C4-2B (cell line): Measurements from ENCODE around the gene RNMT.

Experiments used
- CTCF ChIP-seq: fragments of 450-650 bp; conservative IDR thresholded peaks from 2 replicates; pipeline ENCODE4 v1.5.1; 2017; ENCODE audit warnings: mild to moderate bottlenecking
- ZFX ChIP-seq: fragments of 450-650 bp; IDR thresholded peaks from 2 replicates; pipeline ENCODE4 v1.6.1; 2017

- TF ChIP-seq CTCF, result peak; percentile 90
- TF ChIP-seq ZFX, result no peak
Observed at GRCh38 chr18:13800505-13801259, 74.2 kb downstream of the RNMT start.
